Stimulated activated CD4-positive, alpha-beta T cell treated with anti-CD3 and anti-CD28 coated beads, Interleukin-2, amount 100 ng/mL, for 4 hours (primary cell): ENCODE data around the gene NCMAP.
"Not testable (repeated sequence)": the region's sequence is repeated elsewhere in the genome, so short reads cannot be mapped to it uniquely, and the experiment has no call there.

ENCODE experiments used
- DNase-seq: peaks from one replicate; pipeline ENCODE4 v3.0.0-alpha.2; 2020; ENCODE audit warnings: low read depth

The NCMAP gene

GRCh38 chr1:24541711-24542346, 14.1 kb upstream of the NCMAP start:
- DNase-seq, result no peak

DNA sequence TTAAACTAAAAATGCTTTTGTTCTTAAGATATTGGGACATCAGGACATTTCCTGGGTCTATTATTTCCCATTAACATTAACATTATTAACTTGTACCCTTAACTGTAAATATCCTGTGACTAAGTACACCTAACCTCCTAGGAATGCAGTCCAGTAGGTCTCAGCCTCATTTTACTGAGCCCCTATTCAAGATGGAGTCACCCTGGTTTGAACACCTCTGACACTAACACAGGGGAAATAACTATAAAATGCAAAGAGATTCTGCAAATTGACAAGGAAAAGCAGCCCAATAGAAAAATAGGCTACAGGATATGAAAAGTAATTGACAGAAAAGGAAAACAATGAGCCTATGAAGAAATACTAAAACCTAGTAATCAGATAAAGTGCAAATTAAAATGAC, 11.6 kb upstream of the NCMAP start:
- no peak for DNase-seq

DNA sequence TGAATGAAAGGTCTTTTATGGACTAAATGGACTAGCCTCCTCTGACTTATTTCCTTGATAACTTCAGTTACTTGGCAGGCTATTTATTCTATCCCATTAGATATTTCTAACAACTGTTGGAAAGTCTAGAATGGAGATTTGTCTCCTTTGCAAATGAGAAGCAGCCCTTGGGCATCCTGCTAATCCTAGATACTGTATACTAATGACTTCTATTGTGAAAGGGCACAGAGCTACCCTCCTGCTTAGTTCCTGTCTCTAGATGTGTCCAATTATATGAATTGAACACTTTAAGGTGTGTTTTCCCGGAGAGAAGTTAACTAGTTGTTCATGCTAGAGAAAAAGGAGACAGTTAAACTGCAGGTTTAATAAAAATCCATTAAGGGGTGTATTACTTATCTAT, 10.2 kb upstream of the NCMAP start:
- no peak for DNase-seq

DNA sequence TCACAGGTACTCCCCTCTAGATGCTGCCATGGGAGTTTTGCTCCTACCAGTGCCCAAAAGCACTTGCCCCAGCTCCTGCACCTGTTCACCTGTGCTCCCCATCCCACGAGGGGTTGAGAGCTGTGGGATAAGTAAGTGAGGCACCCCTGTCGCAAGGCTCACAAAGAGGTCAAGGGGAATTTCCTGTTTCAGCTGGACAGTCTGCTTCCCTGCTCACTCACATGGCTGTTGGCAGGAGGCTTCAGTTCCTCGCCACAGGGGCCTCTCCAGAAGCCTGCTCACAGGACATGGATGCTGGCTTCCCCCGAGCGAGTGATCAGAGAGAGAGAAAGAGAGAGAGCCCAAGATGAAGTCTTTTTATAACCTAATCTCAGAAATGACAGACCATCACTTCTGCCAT, 8.7 kb upstream of the NCMAP start:
- DNase-seq, result no peak

DNA sequence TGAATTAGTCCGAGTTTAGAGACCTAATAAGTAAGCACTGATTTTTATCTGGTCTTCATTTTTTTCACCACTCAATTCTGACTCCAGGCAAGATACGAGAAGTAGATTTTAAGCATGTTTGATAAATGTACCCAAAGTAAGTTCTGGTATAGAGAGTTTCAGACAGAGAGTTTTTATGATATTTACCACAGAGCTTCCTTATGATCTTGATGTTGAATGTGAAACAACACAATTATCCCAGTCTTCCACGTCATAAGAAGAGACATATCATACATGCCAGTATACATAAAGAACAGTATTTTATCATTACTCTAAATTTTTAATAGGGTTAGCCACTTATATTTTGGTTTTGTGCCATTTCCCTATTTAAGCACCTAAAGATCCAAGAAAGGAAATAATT, 7.8 kb upstream of the NCMAP start:
- no peak for DNase-seq

GRCh38 chr1:24549210-24549609, 6.7 kb upstream of the NCMAP start:
- DNase-seq, result not testable (repeated sequence)

GRCh38 chr1:24551290-24551959, 4.5 kb upstream of the NCMAP start:
- no peak for DNase-seq

GRCh38 chr1:24551960-24552571, 3.8 kb upstream of the NCMAP start:
- no peak for DNase-seq

DNA sequence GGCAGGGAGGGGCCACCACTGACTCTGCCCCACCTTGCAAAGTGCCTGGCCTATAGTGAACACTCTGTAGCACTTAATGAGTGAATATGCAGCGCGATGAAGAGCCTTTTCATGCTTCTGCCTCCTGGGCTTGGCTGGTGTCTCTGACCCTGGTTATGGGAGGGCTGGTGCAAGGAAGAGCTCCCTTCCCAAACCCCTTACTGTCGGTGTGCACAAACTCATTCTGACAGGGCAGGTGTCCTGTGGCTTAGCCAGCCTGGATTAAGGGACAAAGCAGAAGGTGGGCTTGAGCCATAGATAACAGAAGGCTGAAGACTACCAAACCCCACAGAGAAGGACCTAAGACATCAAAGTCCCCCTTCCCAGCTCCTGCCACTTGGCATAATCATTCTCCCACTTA, 2.0 kb upstream of the NCMAP start:
- no peak for DNase-seq

DNA sequence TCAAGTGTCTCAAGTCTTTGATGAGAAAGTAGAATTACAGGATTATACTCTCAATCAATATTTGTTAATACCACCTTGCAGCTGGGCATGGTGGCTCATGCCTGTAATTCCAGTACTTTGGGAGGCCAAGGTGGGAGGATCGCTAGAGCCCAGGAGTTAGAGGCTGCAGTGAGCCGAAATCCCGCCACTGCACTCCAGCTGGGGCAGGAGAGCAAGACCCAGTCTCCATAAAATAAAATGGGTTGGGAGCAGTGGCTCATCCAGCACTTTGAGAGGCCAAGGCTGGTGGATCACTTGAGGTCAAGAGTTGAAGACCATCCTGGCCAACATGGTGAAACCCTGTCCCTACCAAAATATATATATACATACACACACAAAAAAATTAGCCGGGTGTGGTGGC, 1.2 kb upstream of the NCMAP start:
- no peak for DNase-seq

- no peak for DNase-seq
Measured at GRCh38 chr1:24556414-24556795, 518 bp downstream of the NCMAP start.

DNA sequence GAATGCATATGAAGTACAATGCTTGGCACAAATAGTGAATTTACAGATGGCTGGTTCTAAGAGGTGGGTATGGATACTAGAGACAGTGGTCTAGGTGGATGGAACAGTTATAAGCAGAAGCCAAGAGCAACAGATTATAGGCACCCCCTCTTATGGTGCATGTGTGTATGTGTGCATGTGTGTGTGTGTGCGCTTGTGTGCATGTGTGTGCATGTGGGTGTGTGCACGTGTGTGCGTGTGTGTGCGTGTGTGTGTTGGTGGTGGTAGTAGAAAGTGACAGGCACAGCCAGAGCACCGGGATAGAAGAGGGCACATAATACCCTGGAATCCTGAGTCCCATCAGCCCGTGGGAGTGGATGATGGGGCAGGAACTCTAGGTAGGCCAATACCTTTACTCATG, 1.3 kb downstream of the NCMAP start:
- no peak for DNase-seq

- DNase-seq, result no peak
Measured at GRCh38 chr1:24557711-24558131, 1.8 kb downstream of the NCMAP start.

- no peak for DNase-seq
Measured at GRCh38 chr1:24558455-24558854, 2.6 kb downstream of the NCMAP start.

DNA sequence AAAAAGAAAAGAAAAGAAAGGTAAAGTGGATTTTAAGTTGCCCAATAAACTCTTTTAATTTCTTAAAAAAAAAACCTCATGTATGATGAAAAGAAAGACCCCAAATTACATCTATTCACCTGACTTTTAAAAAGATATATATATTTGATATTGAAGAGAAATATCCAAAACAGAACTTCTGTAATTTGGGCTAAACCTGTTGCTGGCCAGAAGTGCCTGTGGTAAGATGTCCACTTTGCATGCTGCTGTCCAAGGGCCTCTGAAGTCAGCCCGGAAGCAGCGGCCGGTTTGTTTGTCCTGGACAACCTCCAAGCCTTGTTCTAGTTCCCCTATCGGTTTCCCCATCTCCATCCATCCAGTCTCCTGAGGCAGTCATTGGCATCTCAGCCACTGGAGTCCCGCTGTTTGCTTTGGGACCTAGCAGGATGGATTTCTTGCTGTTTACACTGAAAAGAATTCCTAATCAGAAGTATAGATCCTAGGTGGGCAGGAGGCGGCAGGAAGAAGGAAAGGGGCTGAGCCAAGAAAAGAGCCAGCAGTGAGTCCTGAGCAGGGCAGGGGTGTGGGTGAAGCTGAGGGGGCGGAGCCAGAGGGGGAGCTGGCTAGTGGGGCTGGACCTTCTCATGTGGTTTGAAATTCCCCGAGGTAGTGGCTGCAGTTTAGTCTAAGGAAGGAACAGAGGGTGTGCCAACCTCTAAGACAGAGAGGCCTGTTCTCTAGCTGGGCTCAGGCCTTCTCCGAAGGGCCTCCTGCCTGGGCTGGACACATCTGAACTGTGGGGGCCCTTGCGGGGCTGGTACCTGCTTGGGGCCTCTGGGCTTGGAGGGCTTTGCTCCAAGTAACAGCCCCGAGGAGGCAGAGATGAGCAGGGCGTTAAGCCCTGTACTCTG, 3.3 kb downstream of the NCMAP start:
- DNase-seq, result no peak

GRCh38 chr1:24560361-24560760, 4.5 kb downstream of the NCMAP start:
- no peak for DNase-seq

DNA sequence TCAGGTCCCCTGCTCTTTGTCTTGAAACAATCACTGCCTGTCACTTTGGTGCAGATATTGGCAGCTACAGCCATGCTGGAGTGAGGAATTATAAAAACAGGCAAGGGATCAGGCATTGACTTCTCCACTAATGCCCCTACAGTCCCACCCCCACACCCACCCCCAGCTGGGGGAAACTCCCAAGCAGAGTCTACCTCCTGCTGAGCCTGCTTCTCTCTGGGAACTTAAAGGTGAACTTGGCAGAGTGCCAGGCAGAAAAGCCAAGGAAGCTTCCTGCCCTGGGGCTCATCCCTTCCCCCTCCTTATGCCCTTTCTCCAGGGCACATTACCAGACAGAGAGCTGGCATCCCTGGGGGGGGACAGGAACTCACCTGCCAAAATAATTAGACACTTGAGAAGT, 6.7 kb downstream of the NCMAP start:
- DNase-seq, result no peak

DNA sequence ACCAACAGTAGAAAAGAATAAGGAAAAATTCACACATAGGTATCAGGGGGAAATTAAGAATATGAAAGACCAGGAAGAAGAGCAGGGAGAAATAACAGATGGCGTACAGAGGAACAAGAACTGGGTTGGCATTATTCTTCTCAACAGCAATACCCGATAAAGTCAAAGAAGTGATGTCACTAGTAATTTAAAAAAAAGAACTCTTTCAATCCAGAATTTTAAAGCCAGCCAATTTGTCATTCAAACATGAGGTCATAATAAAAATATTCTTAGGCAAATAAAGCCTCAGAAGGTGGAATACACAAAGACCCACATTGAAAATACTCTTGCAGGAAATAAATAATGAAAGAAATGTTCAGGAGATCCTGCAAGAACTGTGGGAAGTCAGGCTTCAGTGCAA, 8.8 kb downstream of the NCMAP start:
- no peak for DNase-seq

GRCh38 chr1:24566236-24566867, 10.5 kb downstream of the NCMAP start:
- no peak for DNase-seq

DNA sequence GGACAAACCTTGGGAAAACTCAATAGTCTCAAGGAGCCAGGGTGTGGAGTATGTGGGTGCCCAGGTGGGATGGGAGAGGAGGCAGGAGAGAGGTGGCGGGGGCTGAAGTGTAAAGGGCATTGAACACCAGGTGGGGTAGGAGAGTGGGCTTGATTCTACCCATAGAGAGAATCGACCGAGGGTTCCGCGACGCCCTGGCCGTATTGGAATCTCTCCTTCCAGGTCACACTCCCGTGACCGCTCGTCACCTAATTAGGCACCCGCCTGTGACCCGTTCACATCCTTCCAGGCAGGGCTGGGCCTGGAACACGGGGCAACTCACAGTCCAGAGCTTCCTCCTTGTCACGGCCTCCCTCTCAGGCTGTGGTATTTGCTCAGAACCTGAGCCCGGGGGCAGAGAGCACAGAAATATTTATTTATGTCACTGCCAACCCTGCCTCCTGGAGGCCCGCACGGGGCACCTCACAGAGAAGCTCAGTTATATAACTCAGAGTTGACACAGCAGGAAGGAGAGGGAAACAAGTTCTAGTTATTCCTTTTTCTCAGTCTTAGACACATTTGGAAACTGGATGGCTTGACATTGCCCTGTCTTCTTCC, 12.0 kb downstream of the NCMAP start:
- DNase-seq, result no peak

DNA sequence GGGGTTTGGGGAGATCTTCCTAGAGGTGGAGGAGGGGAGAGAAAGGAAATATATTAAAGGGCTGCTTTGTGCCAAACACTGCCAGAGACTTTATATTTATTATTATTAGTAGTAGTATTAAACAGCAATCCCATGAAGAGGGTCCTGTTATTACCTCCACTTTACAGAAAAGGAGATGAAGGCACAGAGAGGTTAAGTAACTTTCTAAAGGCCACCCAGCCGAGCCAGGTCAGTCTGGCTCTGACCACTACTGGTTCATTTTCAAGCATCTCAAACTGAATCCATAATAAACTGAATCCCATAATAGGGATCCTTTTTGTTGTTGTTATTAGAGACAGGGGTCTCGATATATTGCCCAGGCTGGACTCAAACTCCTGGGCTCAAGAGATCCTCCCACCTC, 12.6 kb downstream of the NCMAP start:
- no peak for DNase-seq
